Measurements from ENCODE around the gene NCK2.
"Not testable (repeated sequence)": the region's sequence is repeated elsewhere in the genome, so short reads cannot be mapped to it uniquely, and the experiment has no call there.

Gene NCK2

DNA sequence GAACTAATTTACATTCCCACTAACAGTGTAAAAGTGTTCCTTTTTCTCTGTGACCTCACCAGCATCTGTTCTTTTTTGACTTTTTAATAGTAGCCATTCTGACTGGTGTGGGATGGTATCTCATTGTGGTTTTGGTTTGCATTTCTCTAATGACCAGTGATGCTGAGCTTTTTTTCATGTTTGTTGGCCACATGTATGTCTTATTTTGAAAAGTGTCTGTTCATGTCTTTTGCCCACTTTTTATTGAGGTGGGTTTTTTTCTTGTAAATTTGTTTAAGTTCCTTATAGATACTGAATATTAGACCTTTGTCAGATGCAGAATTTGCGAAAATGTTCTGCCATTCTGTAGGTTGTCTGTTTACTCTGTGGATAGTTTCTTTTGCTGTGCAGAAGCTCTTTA is 153.0 kb downstream of the NCK2 start:
- DNase-seq, result not testable (repeated sequence)

DNA sequence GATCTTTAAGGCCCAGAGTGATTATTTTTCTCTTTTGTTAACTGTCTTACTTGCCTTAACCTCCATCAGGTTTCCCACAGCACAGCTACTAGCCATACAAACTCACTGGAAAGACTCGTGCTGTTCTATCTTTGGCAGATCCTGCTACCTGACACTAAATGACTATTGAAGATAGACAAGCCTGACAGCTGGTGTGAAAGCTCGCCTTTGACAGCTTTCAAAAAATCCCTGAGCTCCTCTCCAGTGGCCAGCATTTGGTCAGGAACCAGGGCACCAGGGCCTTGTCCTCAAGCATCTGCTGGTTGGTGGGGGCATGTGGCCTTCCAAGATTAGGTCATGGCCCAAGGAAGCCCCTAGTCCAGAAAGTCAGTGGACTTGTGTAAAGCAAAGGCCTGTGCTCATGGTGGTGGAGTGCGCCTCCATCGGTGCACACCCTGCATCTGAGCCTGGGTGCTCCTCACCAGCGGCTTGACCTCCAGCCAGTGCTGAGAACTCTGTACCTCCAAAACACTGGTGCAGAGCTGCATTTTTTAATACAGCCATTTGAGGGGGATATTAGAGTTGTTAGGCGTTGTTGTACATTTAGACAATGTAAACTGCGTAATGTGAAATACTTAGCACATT is 158.5 kb downstream of the NCK2 start:
- no peak for DNase-seq

DNA sequence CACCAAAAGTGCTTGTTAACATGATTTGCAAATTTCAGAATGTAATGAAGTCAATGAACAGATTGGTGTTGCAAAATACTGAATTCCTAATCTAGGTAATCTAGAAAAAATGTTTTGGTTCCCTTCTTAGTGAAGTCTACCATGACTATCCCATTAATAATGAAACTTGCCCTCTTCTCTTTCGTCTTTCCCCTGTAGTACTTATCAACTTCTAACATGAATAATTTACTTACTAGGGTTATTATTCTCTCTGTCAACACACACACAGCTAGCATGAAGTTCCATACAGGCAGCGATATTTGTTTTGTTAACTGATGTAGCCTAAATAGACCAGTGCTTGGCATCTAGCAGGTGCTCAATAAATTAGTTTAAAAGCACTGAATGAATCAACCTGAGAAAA is 160.2 kb downstream of the NCK2 start:
- DNase-seq, result no peak

DNA sequence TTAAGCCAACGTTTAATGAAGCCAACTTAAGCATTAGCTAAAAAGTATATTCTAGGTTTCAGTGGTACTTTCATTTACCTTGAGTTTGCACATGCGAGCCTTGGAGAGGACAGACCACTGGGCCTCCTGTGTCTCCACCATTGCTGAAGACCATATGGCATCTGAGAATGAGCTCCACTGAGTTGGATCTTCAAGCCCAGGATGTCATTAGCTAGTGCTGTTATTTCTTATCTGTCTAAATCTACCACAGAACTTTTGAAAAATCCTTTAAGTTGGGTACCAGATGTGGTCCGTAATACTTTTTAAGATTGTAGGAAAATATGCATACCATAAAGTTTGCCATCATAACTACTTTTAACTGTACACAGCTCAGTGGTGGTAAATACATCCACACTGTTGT is 161.8 kb downstream of the NCK2 start:
- DNase-seq, result no peak

DNA sequence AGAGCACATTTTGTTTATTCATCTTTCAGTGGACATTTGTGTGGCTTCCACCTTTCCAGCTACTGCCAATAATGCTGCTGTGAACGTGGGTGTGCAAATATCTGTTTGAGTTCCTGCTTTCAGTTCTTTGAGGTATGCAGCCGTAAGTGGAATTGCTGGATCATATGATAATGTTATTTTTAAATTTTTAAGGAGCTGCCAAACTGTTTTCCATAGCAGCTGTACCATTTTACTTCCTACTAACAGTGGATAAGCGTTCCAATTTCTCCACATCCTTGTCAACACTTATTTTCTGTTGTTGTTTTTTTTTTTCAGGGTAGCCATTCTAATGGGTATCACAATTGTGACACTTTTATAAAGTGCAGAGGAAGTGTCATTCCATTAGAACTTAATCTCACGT is 162.5 kb downstream of the NCK2 start:
- no peak for DNase-seq

DNA sequence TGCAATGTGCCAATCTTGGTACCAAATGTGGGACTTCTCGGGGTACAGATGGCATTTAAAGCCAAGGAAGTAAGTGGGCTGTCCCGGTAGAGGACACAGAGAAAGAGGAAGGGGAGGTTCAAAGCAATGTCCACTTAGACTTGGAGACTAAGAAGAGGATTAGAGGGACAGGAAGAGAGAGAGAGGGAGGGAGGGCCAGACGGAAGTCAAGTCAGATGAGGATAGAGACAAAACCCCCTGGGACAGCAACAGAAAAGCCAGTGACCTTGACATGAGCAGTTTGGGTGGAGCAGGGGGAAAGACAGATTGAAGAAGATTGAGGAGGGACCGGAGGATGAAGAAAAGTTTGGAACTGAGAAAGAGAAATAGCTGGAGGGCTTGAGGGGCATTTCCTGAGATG is 164.5 kb downstream of the NCK2 start:
- DNase-seq, result no peak

DNA sequence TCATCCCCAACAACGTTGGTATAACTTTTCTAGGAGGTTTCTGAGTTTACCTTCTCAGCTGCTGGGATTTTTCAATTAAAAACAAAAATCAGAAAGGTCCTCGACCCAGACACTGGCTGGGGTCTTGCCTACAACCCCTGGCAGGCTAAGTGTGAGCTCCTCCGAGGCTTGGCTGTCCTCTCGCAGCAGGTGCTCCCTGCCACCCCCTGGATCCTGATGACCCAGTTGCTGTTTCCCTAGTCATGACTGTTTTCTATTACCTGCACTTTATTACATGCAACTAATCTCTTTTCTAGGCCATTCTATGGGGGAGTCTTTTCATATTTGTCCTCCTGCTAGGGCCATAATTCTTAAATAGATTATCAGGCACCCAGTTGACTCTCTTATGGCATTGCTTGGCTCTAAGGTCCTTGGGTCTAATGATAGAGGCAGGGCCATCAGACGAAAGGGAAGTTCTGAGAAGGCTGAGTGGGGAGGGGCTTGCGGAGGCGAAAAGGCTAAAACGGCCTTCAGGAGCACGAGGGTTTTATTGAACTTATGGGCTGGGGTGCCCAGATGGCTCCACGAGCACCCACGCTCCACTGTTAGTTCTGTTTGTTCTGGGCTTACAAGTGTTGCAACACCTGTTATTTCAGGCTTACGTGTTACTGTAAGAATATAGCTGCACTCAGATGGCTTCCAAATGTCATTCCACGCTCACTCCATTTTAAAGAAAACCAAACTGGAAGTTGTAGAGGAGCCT is 166.0 kb downstream of the NCK2 start:
- no peak for DNase-seq

DNA sequence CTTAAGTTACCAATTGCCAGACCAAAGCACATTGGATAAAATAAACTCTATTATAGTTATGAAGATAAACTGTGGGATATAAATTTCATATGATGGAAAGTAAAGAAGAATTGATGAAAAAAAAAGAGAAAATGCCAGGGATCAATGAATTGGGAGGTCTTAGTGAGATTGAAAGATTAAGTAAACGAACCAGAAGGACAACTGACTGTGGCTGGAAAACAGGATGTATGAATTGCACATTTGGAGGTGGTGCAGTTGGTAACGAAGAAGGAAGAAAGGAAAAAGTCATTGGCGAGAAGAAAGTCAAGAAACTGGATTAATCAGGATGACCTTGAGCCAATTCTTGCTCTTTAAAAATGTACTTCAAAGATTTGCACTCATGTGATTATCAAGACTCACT is 166.7 kb downstream of the NCK2 start:
- no peak for DNase-seq

DNA sequence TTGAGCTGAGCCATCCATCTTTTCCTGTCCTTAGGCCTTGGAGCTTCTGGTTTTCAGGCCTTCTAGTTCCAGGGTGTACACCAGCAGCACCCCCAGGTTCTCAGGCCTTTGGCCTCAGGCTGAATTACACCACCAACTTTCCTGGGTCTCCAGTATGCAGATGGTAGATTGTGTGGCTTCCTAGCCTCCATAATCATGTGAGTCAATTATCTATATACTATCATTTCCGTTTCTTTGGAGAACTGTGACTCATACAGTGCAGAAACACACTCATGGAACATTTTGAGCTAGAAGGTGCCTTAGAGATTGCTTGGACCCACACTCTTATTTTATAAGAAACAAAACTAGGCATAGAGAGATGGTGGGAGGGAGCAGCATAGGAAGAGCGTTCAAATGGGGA is 167.4 kb downstream of the NCK2 start:
- no peak for DNase-seq

DNA sequence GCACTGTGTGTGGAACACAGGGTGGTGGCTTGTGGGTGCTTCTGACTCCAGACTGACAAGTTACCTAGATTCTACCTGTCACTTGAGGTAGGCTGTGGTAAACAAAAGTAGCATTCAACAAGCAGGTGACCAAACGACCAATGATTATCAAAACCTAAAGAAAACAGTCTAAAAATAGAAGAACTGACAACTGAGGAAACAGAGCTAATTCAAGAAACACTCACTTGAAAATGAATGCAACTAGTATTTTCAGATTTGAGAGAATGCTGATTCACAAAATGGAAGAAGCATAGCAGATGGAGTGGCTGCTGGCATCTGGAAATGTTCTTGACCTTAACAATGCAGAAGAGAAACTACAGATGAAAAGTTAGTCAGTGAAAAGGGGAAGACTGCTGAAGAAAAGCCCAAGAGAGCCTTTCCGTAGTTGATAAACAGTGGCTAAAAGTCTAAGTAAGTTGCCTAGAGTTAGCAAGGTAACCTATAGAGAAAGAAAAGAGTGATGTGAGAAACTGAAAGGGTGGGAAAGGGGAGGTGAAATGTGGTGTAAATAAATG is 170.4 kb downstream of the NCK2 start:
- DNase-seq, result no peak

DNA sequence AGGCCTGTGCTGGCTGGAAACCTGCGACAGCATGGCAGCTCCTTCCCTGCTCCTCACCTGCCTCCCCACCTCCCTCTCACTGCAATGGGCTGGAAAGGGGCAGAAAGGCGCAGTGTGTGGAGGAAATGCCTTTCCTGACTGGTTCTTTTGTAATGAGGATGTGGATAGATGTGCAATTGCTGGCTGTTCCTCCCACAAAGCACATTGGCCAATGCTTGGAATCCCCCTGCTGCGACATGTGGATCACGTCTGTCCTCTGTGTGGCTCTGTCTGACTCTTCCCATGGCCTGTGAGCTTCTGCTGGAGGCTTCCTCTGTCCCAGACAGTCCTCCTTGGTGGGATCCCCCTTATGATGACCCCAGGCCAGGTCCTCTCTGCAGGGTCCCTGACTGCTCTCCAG is 172.5 kb downstream of the NCK2 start:
- no peak for DNase-seq

DNA sequence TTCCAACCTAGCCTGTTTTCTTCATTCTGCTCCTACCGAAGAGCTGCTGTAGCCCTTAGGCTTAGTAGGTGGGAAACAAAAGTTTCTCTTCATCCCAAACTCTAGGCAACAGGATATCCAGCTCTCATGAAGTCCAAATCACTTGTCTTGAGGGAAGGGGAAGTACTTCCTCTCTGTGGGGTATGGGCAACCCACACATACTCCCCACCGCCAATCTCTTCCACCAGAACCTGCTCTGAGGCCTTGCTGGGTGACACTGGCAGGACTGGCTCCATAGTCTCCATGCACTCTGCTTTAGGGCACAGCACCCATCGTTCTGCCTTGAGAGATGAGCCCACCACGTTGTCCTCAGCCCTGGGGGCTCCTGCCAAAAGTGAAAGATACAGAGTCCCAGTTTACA is 173.0 kb downstream of the NCK2 start:
- DNase-seq, result no peak

DNA sequence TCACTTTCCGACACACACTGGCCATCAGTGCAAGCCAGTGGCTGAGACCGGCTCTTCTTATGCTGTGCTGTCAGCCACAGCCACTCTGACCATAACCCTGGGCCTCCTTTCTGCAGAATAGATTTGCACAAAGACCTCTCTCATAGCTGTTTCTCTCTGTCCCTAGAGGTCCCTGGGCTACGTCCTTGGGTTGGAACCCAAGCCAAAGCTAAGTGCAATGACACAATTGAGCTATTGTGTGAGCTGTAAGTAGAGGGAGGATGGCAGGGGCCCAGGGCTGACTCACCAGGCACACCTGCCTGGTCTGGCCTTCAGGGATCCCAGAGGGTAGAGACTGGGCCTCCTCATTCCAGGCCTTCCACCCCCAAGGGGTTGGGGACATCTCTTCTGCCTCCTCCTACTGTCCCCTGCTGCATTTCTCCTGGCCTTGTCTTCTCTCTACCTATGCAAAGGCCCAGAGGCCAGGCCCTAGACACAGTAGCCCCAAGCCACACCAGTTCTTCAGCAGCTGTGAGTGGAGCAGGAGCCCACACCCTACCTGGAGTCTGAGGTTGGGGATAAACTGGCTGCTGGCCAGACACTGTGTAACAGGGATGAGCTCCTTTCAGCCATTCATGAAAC is 174.6 kb downstream of the NCK2 start:
- no peak for DNase-seq

DNA sequence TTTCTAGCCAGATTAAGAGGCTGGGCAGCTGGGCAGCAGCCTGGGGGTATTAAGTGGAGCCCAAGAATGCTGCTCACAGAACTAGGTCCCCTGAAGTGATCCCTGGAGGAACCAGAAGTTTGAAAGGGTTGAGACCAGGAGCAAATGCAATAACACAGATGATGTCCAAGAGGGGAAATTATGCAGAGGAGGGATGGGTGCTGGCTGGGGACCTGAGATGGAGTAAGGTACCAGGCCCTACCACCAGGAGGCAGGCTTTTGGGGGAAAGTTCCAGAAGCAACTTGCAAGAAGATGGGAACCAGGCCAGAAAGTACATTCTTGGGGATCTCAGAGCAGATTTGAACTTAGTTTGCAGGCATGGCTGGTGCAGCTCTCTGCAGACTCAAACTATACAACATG is 175.1 kb downstream of the NCK2 start:
- no peak for DNase-seq

DNA sequence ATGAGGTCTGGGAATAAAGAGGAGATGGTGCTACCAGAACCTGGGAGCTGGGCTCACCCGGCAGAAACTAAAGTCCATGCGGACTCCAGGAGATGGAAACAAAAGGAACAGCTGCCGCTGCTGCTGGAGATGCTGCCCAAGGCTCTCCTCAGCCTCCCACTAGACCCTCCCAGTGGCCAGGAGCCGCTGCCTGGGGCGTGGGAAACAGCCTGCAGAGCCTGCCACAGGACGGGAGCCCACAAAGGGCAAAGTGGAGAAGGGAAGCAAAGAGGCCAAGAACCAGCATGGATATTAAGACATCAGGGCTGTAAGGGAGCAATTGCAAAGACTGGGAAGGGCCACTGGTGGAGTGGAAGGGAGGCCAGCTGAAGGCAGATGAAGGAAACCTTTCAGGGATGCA is 179.6 kb downstream of the NCK2 start:
- no peak for DNase-seq

DNA sequence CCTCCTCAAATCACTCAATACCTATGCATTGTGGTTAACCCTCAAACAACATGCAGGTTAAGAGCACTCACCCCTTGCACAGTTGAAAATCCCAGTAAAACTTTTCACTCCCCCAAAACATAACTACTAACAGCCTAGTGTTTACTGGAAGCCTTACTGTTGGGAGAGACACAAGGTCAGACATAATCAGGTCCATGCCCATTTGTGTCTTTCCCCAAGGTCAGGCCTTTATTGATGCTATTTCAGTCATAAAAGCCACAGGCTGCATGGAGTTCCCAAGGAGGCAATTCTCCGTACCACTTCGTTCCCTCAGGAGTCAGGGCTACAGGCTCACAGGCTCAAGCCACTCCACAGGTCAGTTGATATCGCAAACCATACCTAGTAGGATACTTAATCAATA is 180.2 kb downstream of the NCK2 start:
- DNase-seq, result no peak

DNA sequence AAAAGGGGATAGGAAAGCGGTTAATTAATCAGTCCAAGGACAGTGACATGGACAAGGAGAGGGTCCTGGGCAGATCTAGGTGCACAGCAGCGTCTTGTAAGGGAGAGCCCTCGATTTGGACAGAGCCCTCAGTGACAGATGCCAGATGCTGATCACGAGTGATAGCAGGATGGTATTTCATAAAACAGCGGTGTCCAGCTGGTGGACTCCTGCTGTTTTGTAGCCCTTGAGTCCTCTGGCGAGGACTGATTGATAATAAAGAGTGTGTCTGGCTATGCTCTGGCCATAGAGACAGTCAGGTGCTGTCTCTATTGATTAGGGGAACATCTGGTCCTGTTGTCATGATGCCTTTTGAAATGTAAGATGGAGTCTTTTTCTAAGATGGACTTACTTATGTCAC is 180.7 kb downstream of the NCK2 start:
- DNase-seq, result no peak

DNA sequence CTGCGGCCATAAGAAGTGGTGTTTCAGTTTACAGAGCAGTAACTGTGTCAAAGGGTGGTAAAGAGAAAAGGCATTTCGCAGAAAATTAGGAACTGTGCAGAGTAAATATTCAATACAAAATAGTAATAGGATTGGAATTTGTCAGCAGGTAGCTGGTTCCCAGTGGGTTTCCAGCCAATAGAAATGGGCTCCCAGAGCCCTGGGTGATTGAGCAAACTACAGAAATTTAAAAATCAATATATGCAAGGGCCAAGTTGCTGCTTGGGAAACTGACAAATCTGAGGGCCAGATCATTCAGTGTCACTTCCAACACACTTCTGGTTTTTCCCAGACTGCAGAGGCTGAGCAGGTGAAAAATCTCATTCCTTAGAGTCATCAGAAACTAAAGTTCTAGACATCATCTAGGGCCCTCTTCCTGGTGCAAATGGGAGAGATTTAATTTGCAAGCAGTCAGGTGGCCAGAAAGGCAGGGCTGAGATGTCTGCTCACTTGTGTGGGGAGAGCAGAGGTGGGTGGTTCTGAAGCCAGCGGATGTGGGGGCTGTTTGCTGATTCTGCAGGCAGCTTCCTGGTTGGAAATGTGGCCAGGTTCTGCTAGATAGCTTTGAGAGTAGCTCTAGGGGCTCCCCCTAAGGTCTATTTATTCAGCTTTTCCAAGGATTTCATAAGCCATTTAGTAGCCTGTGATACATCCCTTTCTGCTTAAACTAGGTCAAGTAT is 182.4 kb downstream of the NCK2 start:
- DNase-seq, result no peak

DNA sequence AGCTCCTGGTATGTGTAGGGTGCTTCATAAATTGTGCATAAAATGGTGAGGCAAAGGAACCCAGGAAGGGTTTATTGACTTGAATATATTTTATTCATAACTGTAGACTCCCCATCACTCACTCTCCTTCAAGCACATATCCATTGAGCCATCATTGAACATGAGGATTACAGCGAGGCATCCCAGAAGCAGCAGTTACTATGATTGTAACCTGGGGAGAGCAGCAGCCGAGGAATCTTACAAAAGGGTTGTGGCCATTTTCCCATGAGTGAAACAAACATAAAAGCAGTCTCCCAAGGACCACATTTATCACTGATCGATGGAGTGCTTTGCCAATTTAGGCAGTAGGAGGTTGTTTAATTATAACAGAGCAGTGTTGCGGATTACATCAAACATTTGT is 183.4 kb downstream of the NCK2 start:
- DNase-seq, result no peak

DNA sequence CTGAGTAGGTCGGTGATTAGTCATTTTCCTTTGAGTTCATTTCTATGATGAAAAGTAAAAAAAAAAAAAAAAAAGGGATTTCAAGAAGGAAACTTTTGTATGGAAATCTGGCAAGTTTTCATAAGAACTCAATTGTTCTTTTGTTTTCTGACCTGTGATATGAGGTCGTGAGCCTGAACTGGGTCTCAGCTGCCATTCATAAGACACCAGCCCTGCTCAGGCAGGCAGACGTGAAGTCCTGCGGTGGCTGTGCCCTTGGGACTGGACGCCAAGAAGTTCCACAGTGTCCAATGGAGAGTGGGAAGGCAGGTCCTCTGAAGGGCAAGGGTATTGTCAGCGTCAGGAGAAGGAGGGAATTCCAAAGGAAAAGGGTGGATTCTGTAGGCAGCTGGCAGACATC is 183.9 kb downstream of the NCK2 start:
- no peak for DNase-seq

DNA sequence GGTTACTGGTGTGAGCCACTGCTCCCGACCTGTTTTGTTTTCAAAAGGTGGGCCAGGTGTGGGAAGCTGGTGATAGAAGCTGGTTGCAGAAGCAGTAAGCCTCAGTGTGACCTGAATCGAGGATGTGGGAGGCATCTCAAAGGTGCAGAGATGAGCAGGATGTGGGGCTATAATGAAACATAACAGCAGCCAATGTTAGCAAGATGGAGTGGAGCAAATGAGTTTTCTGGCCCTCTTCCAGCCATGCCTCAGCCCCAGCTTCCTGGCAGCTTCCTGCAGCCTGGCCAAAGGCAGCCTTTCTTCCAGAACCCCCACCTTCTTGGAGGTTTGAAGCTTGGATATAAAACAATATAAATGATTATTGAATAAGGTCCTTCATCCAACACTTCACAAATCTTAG is 184.8 kb downstream of the NCK2 start:
- no peak for DNase-seq

DNA sequence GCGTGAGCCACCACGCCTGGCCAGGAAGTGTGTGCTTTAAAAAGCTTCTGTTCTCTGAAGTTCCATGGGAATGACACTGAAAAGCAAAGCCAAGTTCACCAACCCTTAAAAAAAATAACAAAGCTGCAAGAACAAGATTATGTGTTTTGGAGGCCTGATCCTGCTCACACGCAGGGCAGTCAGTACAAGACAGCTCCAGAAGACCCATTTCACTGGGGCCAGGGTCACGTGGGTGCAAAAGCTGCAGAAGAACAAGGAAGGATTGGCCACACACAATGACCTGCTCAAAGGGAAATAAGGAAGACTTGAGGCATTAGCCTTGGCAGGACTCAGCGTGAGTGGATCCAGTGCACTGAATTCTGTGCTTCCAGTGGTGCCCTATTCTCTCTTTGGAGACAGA is 187.9 kb downstream of the NCK2 start:
- no peak for DNase-seq

DNA sequence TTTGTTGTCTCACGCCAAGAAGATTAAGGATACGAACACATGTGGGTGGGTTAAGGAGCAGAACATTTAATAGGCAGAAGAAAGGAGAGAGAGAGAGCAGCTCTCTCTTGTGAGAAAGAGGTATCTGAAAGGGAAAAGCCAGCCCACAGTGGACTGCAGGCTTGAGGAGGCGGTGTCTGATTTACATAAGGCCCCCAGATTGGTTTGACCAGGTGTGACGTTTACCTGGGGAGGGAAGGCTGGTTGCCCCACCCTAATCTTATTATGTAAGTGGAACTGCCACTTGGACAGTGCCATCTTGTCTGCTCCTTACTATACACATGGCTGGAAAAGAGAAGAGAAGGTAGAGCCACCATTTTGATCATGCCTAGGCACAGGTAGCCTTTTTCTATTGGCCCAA is 189.2 kb downstream of the NCK2 start:
- no peak for DNase-seq

DNA sequence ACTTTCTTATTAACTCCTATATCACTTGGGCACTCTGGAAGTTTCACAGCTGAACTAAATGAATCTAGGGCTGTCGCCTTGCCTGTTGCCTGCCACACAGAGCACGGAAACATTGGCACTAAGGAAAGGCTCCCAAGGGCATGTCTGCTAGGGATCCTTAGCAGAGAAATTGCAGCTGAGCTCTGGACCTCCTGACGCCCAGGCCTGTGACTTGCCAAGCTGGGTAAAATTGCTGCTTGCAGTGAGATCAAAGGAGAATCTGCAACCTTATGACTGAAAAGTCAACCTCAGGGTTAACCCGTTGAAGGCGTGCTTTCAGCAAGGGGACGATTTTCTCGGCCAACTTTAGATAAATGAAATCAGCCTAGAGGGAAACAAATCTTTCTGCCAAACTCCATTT is 189.8 kb downstream of the NCK2 start:
- no peak for DNase-seq
